Inflammatory macrophage (primary cell): ENCODE data around the gene PCIF1.
A peak's percentile ranks its signal among the peaks of the same experiment; 100 is the strongest.
"Not testable (repeated sequence)": the region's sequence is repeated elsewhere in the genome, so short reads cannot be mapped to it uniquely, and the experiment has no call there.

Experiments used
- DNase-seq, 2 donors: peaks; one replicate each; pipeline ENCODE4 v3.0.0-alpha.2; 2020 to 2022

Gene PCIF1

DNA sequence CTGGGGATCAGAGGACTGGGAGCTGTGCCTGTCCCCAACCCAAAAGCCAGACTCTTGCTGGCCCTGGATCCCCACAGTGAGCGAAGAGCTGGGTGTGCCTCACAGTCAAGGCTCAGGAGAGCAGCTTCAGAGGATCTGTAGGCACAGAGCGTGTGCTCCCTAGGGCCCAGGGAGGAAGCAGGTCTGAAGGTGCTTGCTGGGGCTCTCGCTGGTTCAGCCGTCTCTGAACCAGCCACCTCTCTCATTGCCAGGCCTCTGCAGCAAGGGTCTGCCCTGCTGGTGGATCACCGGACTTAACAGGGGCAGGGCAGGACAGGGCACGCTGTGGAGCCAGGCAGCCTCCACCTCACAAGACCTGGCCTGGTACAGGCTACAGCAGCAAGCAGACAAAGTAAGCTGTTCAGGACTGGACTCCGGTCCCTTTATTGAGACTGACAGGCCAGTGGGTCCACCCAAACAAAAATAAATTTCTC is 13.8 kb downstream of the PCIF1 start:
- no peak for DNase-seq

DNA sequence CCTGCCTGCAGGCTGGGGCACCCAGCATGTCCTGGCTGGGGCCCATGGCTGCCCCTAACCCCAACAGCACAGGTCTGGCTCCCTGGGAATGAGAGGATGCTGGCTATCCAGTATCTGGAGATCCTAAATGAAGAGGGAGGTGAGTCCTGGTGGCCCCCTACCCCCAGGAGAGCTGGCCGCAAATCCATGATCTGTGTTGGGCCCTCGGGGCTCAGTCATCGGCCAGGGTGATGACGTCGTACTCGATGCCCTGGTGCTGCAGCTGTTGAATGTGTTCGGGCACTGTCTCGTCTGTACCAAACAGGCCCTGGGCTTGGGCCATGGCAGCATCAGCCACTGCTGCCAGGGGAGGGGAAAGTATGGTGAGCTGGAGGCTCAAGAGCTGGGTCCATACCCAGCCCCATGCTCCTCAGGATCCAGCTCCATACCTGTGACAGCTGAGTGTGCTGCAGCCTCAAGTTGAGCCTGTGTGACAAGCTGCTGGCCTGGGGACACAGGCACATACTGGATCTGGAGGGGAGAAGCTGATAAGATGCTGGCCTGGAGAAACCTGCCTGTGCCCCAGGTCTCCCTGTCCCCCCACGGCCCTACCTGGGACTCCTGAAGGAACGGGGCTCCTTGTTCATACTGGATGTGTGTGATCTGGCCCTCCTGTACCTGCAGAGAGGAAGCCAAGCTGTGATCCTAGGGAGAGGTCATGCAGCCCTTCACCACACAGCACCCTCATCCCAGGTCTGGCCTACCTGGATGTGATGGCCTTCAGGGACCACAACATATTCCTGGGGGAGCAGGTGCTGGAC is 14.5 kb downstream of the PCIF1 start:
- DNase-seq: no peak

DNA sequence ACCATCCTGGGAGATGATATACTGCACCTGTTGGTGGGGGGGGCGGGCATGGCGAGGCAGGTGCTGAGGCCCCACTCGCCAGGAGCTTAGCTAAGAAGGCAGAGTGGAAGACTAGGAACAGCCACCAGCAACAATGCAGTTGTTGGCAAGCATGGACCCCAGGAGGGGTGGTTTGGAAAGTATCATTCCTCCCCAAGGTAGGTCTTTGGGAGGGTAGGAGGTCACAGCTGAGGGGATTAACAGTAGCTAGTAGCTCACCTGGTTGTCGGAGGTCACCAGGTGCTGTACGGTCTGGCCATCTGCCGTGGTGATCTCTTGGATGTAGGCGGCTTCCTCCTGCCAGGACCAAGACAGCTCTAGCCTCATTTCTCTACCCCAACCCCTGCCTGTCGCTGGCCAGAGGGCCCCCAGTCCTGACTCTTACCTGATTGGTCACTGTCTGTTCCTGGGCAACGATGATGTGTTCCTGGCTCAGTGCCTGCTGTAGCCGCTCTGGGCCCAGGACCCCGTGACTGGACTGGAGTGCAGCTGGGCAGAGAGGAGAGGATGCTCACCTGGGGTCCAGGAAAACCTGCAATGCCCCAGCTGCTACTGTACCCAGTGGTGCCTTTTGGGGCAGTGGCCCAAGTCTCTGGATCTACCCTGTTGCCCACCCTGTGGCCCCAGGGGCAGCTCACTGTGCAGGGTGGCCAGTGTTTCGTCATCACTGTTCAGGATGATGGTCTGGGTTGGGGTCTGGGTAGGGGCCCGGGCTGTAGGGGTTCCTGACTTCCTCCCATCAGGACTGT is 15.3 kb downstream of the PCIF1 start:
- DNase-seq: no peak

DNA sequence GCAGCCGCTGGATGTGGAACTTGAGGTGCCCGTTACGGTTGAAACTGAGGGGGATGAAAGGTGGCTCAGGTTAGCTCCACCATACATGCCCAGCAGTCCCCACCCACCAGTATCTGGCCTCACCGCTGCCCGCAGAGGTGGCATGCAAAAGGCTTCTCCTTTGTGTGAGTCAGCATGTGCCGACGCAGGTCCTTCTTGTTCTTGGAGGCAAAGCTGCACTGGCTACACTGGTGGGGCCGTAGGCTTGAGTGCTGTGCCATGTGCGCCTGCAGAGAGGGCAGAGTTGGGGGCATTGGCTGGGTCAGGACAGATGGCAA is 15.8 kb downstream of the PCIF1 start:
- no peak for DNase-seq

GRCh38 chr20:45951925-45952834 is 17.7 kb downstream of the PCIF1 start:
- DNase-seq: no peak

DNA sequence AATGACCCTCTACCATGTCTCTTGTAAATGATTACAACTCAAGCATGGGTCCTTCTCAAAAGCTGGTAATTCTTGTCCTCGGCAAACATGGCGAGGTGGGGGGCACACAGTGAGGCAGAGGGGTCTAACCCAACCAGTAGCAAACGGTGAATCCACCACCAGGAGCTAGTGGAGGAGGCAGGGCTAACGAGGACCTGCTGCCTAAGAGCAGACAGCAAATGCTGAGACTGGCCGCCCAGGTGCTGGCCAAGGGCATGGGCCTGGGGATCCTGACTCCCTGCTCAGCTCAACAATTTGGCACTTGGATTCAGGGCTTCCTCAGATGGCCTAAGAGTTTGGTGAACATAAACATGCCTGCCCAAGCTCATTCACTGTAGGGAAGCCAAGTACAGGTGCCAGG is 18.4 kb downstream of the PCIF1 start:
- no peak for DNase-seq

DNA sequence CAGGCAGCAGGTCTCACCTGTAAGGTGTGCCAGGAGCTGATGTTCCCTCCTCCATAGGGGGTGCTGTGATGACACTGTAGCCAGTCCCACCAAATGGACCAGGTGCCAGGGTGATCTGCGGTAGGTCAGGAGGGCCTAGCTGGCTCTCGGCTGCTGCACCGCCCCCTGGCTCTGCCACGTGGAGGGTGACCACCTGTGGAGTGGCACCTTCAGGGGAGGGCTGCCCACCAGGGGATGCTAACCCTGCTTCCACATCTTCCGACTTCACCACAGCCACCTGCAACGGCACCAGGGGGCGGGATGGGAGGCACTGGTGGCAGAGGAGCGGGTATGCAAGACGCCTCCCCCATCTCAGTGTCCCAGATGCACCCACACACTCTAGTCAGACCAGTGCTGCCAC is 19.2 kb downstream of the PCIF1 start:
- no peak for DNase-seq

GRCh38 chr20:45956326-45956725 is 21.8 kb downstream of the PCIF1 start:
- DNase-seq: not testable (repeated sequence)

DNA sequence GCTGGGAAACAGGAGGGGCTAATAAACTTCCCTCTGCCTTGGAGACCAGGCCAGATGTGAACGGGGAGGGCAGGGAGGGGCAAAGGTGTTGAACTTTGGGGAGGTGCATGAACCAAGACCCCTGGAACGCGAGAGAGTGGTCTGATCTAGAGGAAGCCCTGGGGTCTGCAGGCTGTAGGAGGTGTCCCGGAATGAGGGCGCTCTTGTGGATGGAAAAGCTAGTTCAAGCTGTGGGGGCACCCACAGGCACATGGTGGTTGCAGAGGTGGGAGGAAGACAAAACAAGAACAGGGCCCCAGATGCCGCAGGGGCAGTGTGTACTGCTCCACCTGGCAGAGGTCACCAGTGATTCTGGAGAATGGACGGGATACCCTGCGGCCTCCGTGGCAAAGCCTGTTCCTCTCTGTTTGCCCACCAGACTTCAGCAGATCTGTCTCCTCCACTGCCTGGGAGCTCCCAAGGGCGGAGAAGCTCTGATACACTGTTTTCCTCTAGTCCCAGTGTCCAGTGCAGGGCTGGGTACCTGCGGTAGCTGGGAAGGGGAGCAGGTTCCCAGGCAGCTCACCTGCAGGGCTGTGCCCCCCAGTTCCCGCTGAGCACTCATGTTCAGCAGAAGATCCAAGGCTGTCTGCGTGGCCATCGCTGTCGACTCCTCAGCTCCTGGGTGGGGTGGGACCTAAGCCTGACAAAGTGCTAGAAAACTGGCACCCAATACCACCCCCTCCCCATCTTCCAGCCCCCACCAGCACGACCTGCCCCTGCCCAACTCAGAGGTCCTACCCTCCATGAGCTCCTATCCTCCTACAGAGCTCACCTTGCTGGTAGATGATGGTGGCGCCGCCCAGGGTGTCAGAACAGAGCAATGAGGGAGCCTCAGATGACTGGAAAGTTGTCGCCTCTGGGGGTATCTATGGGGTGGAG is 22.8 kb downstream of the PCIF1 start:
- no peak for DNase-seq

DNA sequence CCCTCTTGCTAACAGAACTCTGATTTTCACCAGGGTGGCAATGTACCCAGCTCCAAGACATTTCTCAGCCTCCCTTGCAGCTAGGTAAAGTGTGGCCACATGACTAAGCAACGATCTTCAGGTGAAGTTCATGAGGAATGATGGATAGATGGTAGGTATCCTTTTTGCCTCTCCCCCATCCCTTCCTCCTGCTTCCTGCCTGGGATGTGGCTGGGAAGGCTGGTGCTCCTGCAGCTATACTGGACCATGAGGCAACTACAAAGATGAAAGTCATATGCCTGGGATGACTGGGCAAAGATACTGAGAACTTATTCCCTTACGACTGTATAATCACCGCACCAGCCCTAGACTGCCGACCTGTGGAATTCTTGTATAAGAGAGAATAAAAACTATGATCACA is 24.1 kb downstream of the PCIF1 start:
- DNase-seq: no peak

GRCh38 chr20:45959126-45959525 is 24.6 kb downstream of the PCIF1 start:
- DNase-seq: no peak

- DNase-seq: no peak
Observed at GRCh38 chr20:45959956-45960630, 25.6 kb downstream of the PCIF1 start.

- DNase-seq: no peak
Observed at GRCh38 chr20:45962031-45962755, 27.7 kb downstream of the PCIF1 start.

DNA sequence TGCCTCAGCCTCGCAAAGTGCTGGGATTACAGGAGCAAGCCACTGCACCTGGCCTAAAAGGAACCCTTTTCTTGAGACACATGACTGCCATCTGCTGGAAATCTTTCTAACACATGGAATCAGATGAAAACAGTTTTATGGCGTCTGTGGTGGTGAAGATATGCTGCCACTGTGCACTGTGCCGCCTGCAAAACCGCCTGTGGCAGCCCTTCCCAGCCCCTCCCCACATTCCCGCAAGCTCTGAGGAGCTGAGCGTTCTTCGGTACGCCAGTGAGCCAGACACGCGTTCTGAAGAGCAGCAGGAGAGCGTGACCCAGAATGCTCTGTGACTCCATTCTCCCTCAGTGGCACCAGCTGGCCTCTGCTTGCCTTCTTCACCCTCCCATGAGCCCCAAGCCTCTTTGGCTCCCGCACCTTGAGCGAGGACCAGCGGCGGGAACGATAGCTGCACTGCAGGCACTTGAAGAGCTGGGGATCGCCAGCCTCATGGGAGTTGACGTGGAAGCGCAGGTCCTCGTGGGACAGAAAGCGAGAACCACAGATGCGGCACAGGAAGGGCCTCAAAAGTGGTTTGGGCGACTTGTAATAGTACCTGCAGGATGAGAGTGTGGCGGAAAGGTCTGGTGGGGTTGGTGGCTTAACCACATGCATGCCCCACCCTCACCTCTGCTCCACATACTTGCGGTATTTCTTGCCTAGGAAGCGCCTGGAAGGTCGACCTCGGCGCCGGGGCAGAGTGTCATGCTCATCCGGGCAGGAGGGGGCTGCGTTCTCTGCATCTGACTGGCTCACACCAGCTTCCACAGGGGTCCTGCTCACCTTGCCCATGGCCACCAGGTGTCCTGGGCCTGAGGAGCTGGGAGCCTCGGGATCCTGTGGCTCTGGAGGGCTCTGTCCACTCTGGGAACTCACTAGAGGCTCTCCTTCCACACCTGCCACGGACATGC is 28.8 kb downstream of the PCIF1 start:
- DNase-seq: peak; percentile 18 to 33

DNA sequence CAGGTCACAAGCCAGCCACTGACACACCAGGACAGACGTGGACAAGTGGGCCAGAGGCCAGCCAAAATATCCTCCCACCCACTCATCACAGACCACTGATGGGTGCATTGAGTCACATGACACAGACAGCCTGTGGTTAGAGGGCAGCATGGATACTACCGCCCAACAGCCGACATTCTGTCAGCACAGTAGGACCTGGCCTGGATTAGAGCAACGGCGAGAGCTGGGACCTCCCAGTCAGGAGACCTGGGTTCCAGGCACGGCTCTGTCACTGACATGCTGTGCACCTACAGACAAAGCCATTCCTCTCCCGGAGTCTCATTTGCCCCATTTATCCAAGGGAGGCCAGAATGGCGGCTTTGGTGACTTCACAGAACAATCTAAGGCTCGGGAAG is 29.5 kb downstream of the PCIF1 start:
- DNase-seq: no peak

DNA sequence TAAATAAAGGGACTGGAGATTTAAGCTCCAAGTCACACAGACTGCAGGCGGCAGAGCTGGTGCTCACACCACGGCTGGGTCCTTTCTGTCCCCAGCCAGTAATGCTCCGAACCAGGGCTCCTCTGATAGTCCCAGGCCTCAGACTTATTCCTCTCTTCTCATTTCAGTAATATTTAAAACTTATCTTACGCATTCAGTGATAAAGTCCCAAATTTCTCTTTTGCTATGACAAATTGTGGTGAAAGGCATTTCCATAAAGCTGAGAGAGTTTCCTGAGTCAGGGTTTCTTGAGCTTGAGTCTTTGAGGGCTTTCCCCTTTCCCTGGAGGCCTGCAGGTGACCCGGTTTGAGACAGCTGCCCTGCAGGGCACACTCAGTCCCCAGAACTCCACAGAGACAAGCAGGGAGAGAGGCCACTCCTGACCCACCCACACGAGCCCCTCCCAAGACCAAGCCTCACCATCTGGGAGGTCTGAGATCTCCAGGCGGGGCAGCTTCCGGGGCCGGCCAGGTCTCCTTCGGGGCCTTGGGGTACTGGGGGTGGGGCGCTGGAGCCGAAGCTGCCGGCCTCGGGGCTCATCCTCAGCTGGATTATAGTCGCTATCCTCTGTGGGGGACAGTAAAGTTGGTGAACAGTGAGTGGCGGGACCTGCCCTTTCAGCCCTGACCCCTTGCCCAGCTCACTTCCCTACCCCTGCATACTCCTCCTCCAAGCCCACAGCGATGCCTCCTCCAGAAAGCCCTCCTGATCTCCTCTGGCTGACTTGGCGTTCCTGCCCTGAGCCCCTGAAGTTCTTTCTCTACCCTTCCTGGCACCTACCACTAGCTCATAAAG is 30.9 kb downstream of the PCIF1 start:
- DNase-seq: no peak

DNA sequence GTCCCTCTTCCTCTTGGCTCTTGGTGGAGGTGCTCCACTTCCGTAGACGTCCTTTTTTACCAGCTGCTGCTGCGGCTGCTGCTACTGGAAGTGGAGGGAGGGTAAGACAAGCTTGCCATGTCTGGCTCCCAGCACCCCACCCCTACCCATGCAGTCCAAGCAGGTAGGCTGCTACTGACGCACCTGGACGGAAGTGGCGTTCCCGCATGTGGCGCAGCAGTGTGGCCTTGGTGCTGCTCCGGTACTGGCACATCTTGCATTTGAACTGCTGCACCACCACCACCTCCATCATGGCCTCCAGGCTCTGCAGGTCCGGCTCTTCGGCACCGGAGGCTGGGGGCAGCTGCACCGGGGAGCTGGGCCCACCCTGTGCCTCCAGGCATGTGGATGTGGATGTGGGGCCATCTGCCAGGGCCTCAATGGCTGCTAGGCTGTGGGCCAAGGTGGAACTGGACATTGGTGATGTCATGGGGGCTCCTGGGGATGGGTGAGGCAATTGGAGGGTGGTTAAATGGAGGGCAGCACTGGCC is 33.1 kb downstream of the PCIF1 start:
- DNase-seq: no peak

- DNase-seq: no peak
Observed at GRCh38 chr20:45968081-45968671, 33.7 kb downstream of the PCIF1 start.
